ENCODE data around the gene REX1BD.
"Not testable (repeated sequence)": the region's sequence is repeated elsewhere in the genome, so short reads cannot be mapped to it uniquely, and the experiment has no call there.

The REX1BD gene

DNA sequence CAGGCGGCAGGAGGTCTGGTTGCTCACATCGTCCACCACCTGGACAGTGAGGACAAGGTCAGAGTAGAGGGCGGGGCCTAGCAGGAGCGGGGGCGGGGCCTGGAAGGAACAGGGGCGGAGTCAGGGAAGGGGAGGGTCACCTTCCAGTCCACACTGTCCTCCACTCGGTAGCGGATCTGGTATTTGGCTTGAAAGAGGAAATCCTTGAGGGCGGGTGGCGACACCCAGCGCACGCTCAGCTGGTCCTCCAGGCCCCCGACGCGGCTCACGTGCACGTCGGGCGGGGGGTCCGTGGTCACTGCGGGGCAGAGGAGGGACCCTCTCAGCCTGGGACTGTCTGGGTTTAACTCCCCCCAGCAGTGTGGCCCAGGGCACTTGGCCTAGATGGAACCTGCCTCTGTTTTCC, 8.2 kb downstream of the REX1BD start:
- TF ChIP-seq, protein P1, sequence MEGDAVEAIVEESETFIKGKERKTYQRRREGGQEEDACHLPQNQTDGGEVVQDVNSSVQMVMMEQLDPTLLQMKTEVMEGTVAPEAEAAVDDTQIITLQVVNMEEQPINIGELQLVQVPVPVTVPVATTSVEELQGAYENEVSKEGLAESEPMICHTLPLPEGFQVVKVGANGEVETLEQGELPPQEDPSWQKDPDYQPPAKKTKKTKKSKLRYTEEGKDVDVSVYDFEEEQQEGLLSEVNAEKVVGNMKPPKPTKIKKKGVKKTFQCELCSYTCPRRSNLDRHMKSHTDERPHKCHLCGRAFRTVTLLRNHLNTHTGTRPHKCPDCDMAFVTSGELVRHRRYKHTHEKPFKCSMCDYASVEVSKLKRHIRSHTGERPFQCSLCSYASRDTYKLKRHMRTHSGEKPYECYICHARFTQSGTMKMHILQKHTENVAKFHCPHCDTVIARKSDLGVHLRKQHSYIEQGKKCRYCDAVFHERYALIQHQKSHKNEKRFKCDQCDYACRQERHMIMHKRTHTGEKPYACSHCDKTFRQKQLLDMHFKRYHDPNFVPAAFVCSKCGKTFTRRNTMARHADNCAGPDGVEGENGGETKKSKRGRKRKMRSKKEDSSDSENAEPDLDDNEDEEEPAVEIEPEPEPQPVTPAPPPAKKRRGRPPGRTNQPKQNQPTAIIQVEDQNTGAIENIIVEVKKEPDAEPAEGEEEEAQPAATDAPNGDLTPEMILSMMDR (IDR thresholded peaks at IDR 0.05; ENCODE audit: low read depth, low read length, poor library complexity, severe bottlenecking): no peak
- TF ChIP-seq EZH2phosphoT487 (IDR thresholded peaks at IDR 0.05; ENCODE audit: borderline replicate concordance, low read length): no peak
- Histone ChIP-seq H4K20me1 (ENCODE audit: control insufficient read depth, insufficient read depth, low read depth, low read length) (no peaks in the 10 kb centered on the region), H3F3A (ENCODE audit: control insufficient read depth, insufficient read depth) (peaks cover 3% of the 10 kb centered on the region; the same call in 1 of the 2 replicates), H3K4me2 (ENCODE audit: low read length) (no peak overlapping the region), H3K79me2 (ENCODE audit: control insufficient read depth, low read length) (no peaks in the 10 kb centered on the region; the same call in 1 of the 2 replicates), H3K27me3 (ENCODE audit: control insufficient read depth, low read length) (peaks cover 5% of the 10 kb centered on the region), H3K4me1 (ENCODE audit: control insufficient read depth, low read length) (peaks cover 35% of the 10 kb centered on the region), H3K27ac (ENCODE audit: low read depth, low read length) (no peak overlapping the region), H3K4me3 (ENCODE audit: low read length) (no peak overlapping the region), H3K36me3 (ENCODE audit: control insufficient read depth, low read length) (peaks cover 6% of the 10 kb centered on the region), H3K9me3 (ENCODE audit: control insufficient read depth, insufficient read depth, low read length) (no peaks in the 10 kb centered on the region), H3K9me2 (replicated peaks; ENCODE audit: control insufficient read depth, low read length) (no peaks in the 10 kb centered on the region)

DNA sequence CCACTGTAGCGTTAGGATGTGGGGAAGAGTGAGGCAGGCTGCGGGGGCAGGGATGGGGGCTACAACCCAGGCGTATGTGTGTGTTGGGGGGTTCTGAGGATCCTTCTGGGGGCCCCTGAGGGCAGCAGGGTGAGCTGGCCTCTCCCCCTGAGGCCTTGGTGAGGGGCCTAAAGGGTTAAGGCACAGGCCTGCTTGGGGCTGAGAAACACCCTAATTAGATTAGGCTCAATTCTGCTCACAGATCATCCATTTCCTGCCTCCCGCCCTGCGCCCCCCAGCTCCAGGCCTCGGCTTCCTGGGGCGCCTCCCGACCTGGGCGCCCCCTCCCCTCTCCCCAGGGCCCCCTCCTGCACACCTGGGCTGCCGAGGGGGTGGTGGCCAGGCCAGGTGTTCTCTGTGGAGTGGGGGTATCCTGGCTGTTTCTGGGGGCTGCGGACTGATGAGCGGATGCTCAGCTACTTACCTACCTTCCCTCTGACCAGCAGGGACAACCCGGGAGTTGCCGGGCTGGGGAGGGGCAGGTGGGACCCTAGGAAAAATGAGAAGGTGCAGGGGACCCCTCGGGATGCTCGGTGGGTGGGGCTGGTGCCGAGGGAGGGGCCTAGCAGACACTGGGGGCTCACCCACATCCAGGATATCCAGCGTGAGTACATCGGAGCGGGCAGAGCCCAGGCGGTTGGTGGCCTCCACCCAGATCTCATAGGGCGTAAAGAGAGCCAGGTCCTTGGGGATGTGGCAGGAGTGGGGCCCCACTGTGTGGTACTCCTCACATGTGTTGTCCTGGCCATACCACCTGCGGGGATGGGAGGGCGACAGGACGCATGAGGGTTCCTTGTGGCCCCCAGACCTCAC, 9.4 kb downstream of the REX1BD start:
- H3K27ac ChIP-seq (ENCODE audit: low read depth, low read length): no peak overlapping the region

DNA sequence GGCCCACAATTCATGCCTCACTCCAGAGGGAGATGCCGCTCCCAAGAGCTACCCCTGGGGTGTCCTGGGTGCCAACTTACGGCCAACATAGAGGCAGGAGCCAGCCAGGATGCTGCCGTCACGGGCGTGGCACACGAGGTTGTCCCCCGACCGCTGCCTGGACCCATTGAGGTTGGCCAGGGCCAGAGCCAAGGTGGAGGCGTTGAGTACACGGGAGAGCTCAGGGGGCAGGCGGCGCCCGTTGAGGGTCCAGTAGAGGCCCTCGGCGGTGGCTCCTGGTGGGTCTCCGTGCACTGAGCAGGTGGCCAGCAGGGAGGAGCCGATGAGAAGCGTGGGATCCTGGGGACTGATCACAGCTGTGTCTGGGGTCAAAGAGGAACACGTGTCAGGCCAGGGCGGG, 10.9 kb downstream of the REX1BD start:
- TF ChIP-seq, protein P1 (IDR thresholded peaks at IDR 0.05; ENCODE audit: low read depth, low read length, poor library complexity, severe bottlenecking): no peak
- no peak for TF ChIP-seq EZH2phosphoT487 (IDR thresholded peaks at IDR 0.05; ENCODE audit: borderline replicate concordance, low read length)
- Histone ChIP-seq H3K4me2 (ENCODE audit: low read length) (no peak overlapping the region), H3K9me3 (ENCODE audit: control insufficient read depth, insufficient read depth, low read length) (no peaks in the 10 kb centered on the region), H3K4me1 (ENCODE audit: control insufficient read depth, low read length) (peaks cover 18% of the 10 kb centered on the region), H3K27me3 (ENCODE audit: control insufficient read depth, low read length) (peaks cover 25% of the 10 kb centered on the region), H3K79me2 (ENCODE audit: control insufficient read depth, low read length) (no peaks in the 10 kb centered on the region), H4K20me1 (ENCODE audit: control insufficient read depth, insufficient read depth, low read depth, low read length) (no peaks in the 10 kb centered on the region), H3K4me3 (ENCODE audit: low read length) (no peak overlapping the region), H3K27ac (ENCODE audit: low read depth, low read length) (no peak overlapping the region), H3K9me2 (replicated peaks; ENCODE audit: control insufficient read depth, low read length) (no peaks in the 10 kb centered on the region), H3K36me3 (ENCODE audit: control insufficient read depth, low read length) (no peaks in the 10 kb centered on the region), H3F3A (ENCODE audit: control insufficient read depth, insufficient read depth) (no peaks in the 10 kb centered on the region)

More for the DNA sequence above, 9.4 kb downstream of the REX1BD start:
- no peak overlapping the region for H3K4me3 ChIP-seq (ENCODE audit: low read length)
- H3K27me3 ChIP-seq (ENCODE audit: control insufficient read depth, low read length): peaks cover 12% of the 10 kb centered on the region
- peaks cover 32% of the 10 kb centered on the region for H3K4me1 ChIP-seq (ENCODE audit: control insufficient read depth, low read length)
- H3K9me2 ChIP-seq (replicated peaks; ENCODE audit: control insufficient read depth, low read length): no peaks in the 10 kb centered on the region
- H4K20me1 ChIP-seq (ENCODE audit: control insufficient read depth, insufficient read depth, low read depth, low read length): no peaks in the 10 kb centered on the region
- H3K79me2 ChIP-seq (ENCODE audit: control insufficient read depth, low read length): no peaks in the 10 kb centered on the region; the same call in 1 of the 2 replicates
- peak overlapping the region; percentile 14; the same call in 1 of the 2 replicates for H3K4me2 ChIP-seq (ENCODE audit: low read length)
- no peaks in the 10 kb centered on the region for H3F3A ChIP-seq (ENCODE audit: control insufficient read depth, insufficient read depth)
- TF ChIP-seq EZH2phosphoT487 (IDR thresholded peaks at IDR 0.05; ENCODE audit: borderline replicate concordance, low read length): no peak
- TF ChIP-seq, protein P1 (IDR thresholded peaks at IDR 0.05; ENCODE audit: low read depth, low read length, poor library complexity, severe bottlenecking): no peak
- no peaks in the 10 kb centered on the region for H3K9me3 ChIP-seq (ENCODE audit: control insufficient read depth, insufficient read depth, low read length)
- no peaks in the 10 kb centered on the region for H3K36me3 ChIP-seq (ENCODE audit: control insufficient read depth, low read length)

DNA sequence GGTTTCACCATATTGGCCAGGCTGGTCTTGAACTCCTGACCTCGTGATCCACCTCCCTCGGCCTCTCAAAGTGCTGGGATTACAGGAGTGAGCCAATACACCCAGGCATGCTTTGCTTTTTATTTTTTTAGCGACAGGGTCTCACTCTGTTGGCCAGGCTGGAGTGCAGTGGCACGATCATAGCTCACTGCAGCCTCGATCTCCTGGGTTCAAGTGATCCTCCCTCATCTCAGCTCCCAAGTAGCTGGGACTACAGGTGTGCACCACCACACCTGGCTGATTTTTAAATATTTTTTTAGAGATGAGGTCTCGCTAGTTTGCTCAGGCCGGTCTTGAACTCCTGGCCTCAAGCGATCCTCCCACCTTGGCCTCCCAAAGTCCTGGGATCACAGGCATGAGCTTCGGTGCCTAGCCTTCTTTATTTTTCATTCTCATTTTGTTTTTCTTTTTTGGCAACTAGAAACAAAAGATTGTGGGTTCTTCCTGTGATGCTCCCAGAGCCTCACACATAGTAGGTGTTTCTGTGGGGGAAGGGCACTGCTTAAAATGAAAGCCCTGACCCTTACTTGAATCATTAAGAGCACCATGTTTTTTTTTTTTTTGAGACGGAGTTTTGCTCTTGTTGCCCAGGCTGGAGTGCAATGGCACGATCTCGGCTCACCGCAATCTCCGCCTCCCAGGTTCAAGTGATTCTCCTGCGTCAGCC, 12.2 kb downstream of the REX1BD start:
- H3K79me2 ChIP-seq (ENCODE audit: control insufficient read depth, low read length); H3K36me3 ChIP-seq (ENCODE audit: control insufficient read depth, low read length); H4K20me1 ChIP-seq (ENCODE audit: control insufficient read depth, insufficient read depth, low read depth, low read length); H3K4me3 ChIP-seq (ENCODE audit: low read length); H3K9me3 ChIP-seq (ENCODE audit: control insufficient read depth, insufficient read depth, low read length); H3K4me2 ChIP-seq (ENCODE audit: low read length); H3K27ac ChIP-seq (ENCODE audit: low read depth, low read length); H3K9me2 ChIP-seq (replicated peaks; ENCODE audit: control insufficient read depth, low read length); H3F3A ChIP-seq (ENCODE audit: control insufficient read depth, insufficient read depth): not testable (repeated sequence)
- H3K4me1 ChIP-seq (ENCODE audit: control insufficient read depth, low read length): peaks cover 12% of the 10 kb centered on the region
- peaks cover 39% of the 10 kb centered on the region for H3K27me3 ChIP-seq (ENCODE audit: control insufficient read depth, low read length)
